Uterus (tissue), 4 donors: Measurements from ENCODE around the gene PRTN3. TPM values are rescaled to one million over a fixed set of nuclear protein-coding genes. Genes with fewer than 3 reads are reported as not detected.

Experiments used
- DNase-seq, 2 donors: peaks; one replicate each; pipeline ENCODE4 v3.0.0-alpha.2; 2019 to 2020
- H3K27ac ChIP-seq, 2 donors: fragments of 200-600 bp; sonication (generic); 1 replicate in 1 of 2; 2 replicates in 1 of 2; pipeline ENCODE4 v1.5.1; 2016 to 2018
- H3K27me3 ChIP-seq, 2 donors: fragments of 200-600 bp; sonication (generic); one replicate each; pipeline ENCODE4 v1.5.1; 2018 to 2019; ENCODE audit warnings: control low read depth in 1 of 2
- H3K36me3 ChIP-seq, 2 donors: fragments of 200-600 bp; sonication (generic); one replicate each; pipeline ENCODE4 v1.5.1; 2019; ENCODE audit warnings: control low read depth in 1 of 2
- H3K4me1 ChIP-seq, 2 donors: fragments of 200-600 bp; sonication (generic); one replicate each; pipeline ENCODE4 v1.5.1; 2018 to 2019; ENCODE audit warnings: control low read depth in 1 of 2
- H3K4me3 ChIP-seq, 2 donors: fragments of 200-600 bp; sonication (generic); 1 replicate in 1 of 2; 2 replicates in 1 of 2; pipeline ENCODE4 v1.5.1; 2018 to 2019; ENCODE audit warnings: mild to moderate bottlenecking in 1 of 2
- H3K9me3 ChIP-seq, 2 donors: fragments of 200-600 bp; sonication (generic); one replicate each; pipeline ENCODE4 v1.5.1; 2019; ENCODE audit warnings: control low read depth in 1 of 2
- CTCF ChIP-seq, 4 experiments: fragments of 200-600 bp in 2 of 4; fragments of 450-650 bp in 2 of 4; sonication (generic) in 2 of 4; IDR thresholded peaks; one replicate each; pipeline ENCODE4 v1.5.1; 2016 to 2019; ENCODE audit warnings: antibody characterized with exemption in 4 of 4, mild to moderate bottlenecking in 2 of 4, moderate library complexity in 1 of 4
- POLR2A ChIP-seq, 2 donors: fragments of 450-650 bp; IDR thresholded peaks; one replicate each; pipeline ENCODE4 v1.6.1; 2016; ENCODE audit warnings: antibody characterized with exemption in 2 of 2, mild to moderate bottlenecking in 1 of 2, moderate library complexity in 1 of 2
- intact Hi-C: fragments of 100-400 bp; cut with DNase I; formaldehyde crosslinking; loops from one replicate; pipeline ENCODE4 v1.15.1; 2023; ENCODE audit warnings: low total_unique reads
- total RNA-seq, 4 donors: library from RNA; depleted of rRNA in 3 of 4; stranded (reverse); fragments of >200 nt in 3 of 4; gene quantifications; one replicate each; pipeline versions ENCODE4 v1.1.0 to v1.2.4, GENCODE V29; 2014 to 2023
- donor health status: DM: yes; HTN: yes; CAD: no.

Gene PRTN3
- total RNA-seq: 1 to 10 TPM in 1 of 4 donors, not detected in 3; 2.9 TPM

DNA sequence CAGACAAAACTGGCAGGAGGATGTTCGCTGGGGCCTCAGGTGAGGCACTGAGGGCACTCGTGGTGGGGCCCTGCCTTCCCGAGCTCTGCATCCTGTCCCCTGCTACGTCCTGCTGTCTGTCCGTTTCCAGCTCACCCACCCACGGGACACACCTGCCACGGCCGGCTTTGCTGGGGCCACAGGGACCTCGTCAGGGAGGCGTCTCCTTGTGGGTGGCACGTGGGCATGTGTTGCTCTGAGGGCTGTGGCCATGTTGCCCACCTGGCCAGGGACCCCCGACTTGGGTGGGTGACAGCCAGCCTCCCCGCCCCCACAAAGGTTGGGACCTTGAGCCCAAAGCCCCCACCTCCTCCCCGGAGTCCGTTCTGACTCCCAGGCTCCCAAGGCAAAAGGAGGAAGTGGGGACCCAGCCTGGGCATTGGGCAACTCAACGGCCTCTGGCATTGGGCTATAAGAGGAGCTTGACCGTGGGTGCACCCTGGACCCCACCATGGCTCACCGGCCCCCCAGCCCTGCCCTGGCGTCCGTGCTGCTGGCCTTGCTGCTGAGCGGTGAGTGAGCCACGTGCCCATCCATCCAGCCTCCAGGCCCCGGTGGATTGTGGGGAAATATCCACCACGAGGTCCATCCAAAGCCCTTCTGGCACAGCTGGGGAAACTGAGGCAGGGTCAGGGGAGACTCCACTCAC lies at the start of gene PRTN3:
Gene PRTN3, plus strand, starts transcription at position 481 of the 688 bp plus-strand sequence. Its CDS starts 10 bp downstream, at position 491.
- intact Hi-C loops: no loop called here
- no peak within 1 kb of the TSS for H3K27ac ChIP-seq
- H3K4me1 ChIP-seq: peaks cover 0 to 9% of the 10 kb centered on the region in 2 donors
- TF ChIP-seq POLR2A (IDR thresholded peaks at IDR 0.05) (no peak), CTCF (IDR thresholded peaks at IDR 0.05) (no peak)
- H3K27me3 ChIP-seq: peaks cover 0 to 25% of the 10 kb centered on the region in 2 donors
- DNase-seq: no peak
- H3K9me3 ChIP-seq: no peaks in the 10 kb centered on the region
- H3K36me3 ChIP-seq: no peaks in the 10 kb centered on the region
- no peak within 1 kb of the TSS for H3K4me3 ChIP-seq

- intact Hi-C loops: no loop called here
- Histone ChIP-seq H3K27me3 (no peaks in the 10 kb centered on the region), H3K9me3 (no peaks in the 10 kb centered on the region), H3K4me1 (peaks cover 0 to 3% of the 10 kb centered on the region in 2 donors), H3K4me3 (no peak overlapping the region), H3K27ac (no peak overlapping the region), H3K36me3 (no peaks in the 10 kb centered on the region)
- DNase-seq: no peak
- no peak for TF ChIP-seq CTCF (IDR thresholded peaks at IDR 0.05)
- no peak for TF ChIP-seq POLR2A (IDR thresholded peaks at IDR 0.05)
Observed at GRCh38 chr19:791007-791566, 49.7 kb upstream of the PRTN3 start.

GRCh38 chr19:791567-792305 lies 49.1 kb upstream of the PRTN3 start:
- Histone ChIP-seq H3K27ac (peak overlapping the region; percentile 20 to 31), H3K4me1 (peaks cover 0 to 5% of the 10 kb centered on the region in 2 donors)
- intact Hi-C loops: no loop called here

GRCh38 chr19:792306-792885 lies 48.4 kb upstream of the PRTN3 start:
- no peak for DNase-seq
- Histone ChIP-seq H3K9me3 (no peaks in the 10 kb centered on the region), H3K36me3 (no peaks in the 10 kb centered on the region), H3K4me1 (peaks cover 0 to 5% of the 10 kb centered on the region in 2 donors), H3K27ac (peak overlapping the region in 1 of 2 donors; percentile 20), H3K4me3 (no peak overlapping the region), H3K27me3 (no peaks in the 10 kb centered on the region)
- intact Hi-C loops: no loop called here
- no peak for TF ChIP-seq CTCF (IDR thresholded peaks at IDR 0.05)
- TF ChIP-seq POLR2A (IDR thresholded peaks at IDR 0.05): no peak

More at GRCh38 chr19:791567-792305, 49.1 kb upstream of the PRTN3 start:
- no peaks in the 10 kb centered on the region for H3K36me3 ChIP-seq
- no peak for DNase-seq
- no peaks in the 10 kb centered on the region for H3K27me3 ChIP-seq
- H3K4me3 ChIP-seq: no peak overlapping the region
- H3K9me3 ChIP-seq: no peaks in the 10 kb centered on the region
- TF ChIP-seq CTCF (IDR thresholded peaks at IDR 0.05): no peak
